Measurements from ENCODE around the gene SAMD1. TPM values are rescaled to one million over a fixed set of nuclear protein-coding genes. Genes with fewer than 3 reads are reported as not detected.

SAMD1 gene
- total and polyA plus RNA-seq, 9 of the 15 experiments (the other 6 are each of a cell fraction or from before 2014, with no cell fraction given) = 2.9 to 96.0 (median 43.5) TPM

GRCh38 chr19:14114854-14115253, 24.3 kb upstream of the SAMD1 start (continued):
- 0 out of 2 replicates have a peak, but pooled peaks have one; percentile 8 for TF ChIP-seq REST (IDR thresholded peaks at IDR 0.05; ENCODE audit: borderline replicate concordance)
- no peak for TF ChIP-seq REST (CRISPR knock-in tag; IDR thresholded peaks at IDR 0.05; ENCODE audit: low read depth)
- TF ChIP-seq THRAP3 (IDR thresholded peaks at IDR 0.05; ENCODE audit: borderline replicate concordance) = no peak
- TF ChIP-seq RB1 (IDR thresholded peaks at IDR 0.05; ENCODE audit: low read depth) = 0 out of 2 replicates have a peak, but pooled peaks have one; percentile 12
- TF ChIP-seq ZNF212 (CRISPR knock-in tag; IDR thresholded peaks at IDR 0.05) = no peak
- no peak for TF ChIP-seq TSHZ1 (CRISPR knock-in tag; IDR thresholded peaks at IDR 0.05)
- no peak for TF ChIP-seq NR2C2 (CRISPR knock-in tag; IDR thresholded peaks at IDR 0.05)
- 0 out of 2 replicates have a peak, but pooled peaks have one; percentile 17 for TF ChIP-seq NR2C2 (tag; IDR thresholded peaks at IDR 0.05)
- no peak for TF ChIP-seq ZC3H4 (CRISPR knock-in tag; IDR thresholded peaks at IDR 0.05; ENCODE audit: borderline replicate concordance)
- TF ChIP-seq ZBTB7A (IDR thresholded peaks at IDR 0.05; ENCODE audit: borderline replicate concordance, control insufficient read depth, low read depth, low read length) = no peak
- no peak for TF ChIP-seq BRD4 (IDR thresholded peaks at IDR 0.05)
- peak; percentile 45 to 62 (median 60); a peak in 5 of 6 replicates for TF ChIP-seq CTCF (IDR thresholded peaks at IDR 0.05 in 2 of 3, conservative IDR thresholded peaks at IDR 0.05 in 1 of 3; ENCODE audit: insufficient read depth in 2 of 3, low read depth in 1 of 3, low read length in 3 of 3)
- TF ChIP-seq KAT2B (IDR thresholded peaks at IDR 0.05; ENCODE audit: low read depth, low read length) = no peak
- TF ChIP-seq BMI1 (IDR thresholded peaks at IDR 0.05; ENCODE audit: low read length) = no peak
- TF ChIP-seq ZNF589 (CRISPR knock-in tag; IDR thresholded peaks at IDR 0.05; ENCODE audit: low read depth) = no peak
- TF ChIP-seq CEBPB (tag; IDR thresholded peaks at IDR 0.05) = no peak
